ENCODE results near the gene AFAP1L1.

AFAP1L1 gene

DNA sequence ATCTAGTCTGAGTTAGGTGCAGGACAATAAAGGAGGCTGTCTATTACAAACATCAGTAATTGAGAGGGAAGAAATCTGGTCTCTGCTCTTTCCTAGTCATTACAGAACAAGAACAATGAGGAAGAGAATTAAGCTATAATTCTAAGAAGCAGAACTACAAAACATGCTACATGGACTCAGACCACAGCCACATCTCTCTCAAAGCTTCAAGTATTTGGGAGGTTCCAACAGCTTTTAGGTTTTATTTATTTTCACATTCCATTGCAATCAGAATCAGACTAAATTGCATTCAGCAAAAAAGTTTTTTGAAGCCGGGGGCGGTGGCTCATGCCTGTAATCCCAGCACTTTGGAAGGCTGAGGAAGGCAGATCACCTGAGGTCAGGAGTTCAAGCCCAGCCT lies 72.5 kb downstream of the AFAP1L1 start:
- no peak for DNase-seq (ENCODE audit: low read depth in 1 of 2, low spot score in 1 of 2)

DNA sequence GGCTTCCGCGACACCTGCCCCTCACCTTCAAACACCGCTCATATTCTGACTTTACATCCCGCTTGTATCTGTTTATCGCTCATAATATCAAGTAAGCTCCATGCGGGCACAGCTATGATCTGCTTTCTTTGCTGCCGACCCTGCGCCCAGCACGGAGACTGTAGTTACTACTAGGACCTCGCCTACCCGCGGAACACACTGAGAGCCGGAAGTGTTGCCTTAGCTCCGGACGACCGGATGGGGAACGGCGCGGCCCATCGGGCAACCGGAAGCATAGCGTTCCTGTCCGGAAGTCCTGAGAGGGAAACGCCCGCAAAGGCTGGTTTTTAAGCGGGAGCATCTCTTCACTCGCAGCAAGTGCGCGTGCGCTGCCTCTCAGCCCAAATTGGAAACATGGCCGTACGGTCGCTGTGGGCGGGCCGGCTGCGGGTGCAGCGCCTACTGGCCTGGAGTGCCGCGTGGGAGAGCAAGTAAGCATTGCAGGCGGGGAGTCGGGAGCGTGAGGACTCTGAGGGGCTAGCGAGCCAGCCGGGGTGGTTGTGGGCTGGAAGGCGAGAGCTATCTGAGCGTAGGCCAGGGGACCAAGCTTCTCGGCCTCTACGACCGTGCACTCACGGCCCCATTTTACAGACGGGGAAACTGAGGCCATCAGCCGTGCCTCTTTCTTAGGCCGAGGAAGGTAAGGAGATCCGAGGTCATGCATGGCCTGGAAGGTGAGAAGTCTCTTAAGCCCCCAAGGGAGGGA lies 73.7 kb downstream of the AFAP1L1 start, which contains the start of gene GRPEL2:
GRPEL2 (plus strand) TSS at position 353 of the 745 bp plus-strand sequence; CDS start at position 394, 41 bp downstream.
- peak; percentile 77 to 85 for DNase-seq (ENCODE audit: low read depth in 1 of 2, low spot score in 1 of 2)

DNA sequence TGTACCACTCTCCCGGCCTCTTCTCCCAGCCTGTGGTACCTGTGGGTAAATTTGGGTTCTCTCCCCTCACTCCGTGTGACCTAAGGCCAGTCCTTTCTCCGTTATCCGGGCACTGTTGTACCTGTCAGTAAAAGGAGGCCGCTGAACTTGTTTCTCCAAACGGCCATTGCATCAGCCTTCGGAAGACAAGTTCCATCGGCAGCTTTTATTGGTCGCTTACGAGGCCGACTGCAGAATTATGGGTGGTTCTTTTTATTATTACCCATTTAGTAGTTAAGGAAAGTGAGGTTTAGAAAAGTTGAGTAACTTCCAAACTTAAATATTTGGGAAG lies 74.2 kb downstream of the AFAP1L1 start:
- DNase-seq (ENCODE audit: low read depth in 1 of 2, low spot score in 1 of 2), result no peak

DNA sequence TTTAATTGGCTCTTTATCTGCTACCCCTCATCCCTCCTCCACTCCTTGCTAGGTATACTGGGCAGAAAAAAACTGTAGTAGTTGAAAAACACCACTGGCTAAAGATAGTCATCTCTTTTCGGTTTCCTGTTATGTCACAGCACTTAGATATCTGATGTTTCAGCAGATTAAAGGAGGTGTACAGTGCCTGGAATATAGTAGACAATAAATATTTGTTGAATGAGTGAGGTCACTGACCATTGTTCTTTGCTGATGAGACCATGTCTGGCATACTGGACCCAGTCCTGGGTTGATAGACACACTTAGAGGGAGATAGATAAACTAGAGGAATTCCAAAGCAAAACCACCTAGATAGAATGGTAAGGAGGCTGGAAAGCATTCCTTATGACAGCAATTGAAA lies 76.9 kb downstream of the AFAP1L1 start:
- no peak for DNase-seq (ENCODE audit: low read depth in 1 of 2, low spot score in 1 of 2)

DNA sequence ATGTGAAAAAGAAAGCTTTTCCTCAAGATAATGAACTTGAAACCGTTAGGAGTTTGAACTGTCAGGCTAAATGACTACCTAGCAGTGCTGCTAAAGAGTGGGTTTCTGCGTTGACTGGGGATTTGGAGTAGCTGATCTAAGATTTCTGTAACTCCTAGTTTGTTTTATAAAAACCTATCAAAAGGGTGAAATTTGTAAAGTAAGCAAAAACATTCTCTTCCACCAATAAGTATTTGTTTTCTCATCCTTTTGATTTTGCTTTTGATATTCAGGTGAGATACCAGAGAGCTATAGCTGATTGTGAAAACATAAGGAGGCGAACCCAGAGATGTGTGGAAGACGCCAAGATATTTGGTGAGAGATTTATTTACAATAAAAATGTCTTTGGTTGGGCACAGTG lies 77.7 kb downstream of the AFAP1L1 start:
- no peak for DNase-seq (ENCODE audit: low read depth in 1 of 2, low spot score in 1 of 2)

DNA sequence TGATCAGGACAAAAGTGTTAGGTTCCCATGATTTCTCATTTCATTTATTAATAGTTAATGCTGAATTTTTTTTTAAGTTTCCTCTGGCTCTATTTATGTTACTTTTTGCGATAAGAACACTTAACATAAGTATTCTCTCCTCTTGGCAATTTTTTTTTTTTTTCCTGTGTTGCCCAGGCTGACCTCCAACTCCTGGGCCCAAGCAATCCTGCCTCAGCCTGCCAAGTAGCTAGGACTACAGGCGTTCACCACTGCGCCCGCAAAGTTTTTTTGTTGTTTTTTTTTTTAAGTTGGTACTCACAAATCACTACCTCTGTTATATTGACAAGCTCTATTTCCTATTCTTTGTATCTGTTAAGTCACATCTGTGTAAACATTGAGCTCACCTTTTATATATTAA lies 80.5 kb downstream of the AFAP1L1 start:
- DNase-seq (ENCODE audit: low read depth in 1 of 2, low spot score in 1 of 2), result no peak

DNA sequence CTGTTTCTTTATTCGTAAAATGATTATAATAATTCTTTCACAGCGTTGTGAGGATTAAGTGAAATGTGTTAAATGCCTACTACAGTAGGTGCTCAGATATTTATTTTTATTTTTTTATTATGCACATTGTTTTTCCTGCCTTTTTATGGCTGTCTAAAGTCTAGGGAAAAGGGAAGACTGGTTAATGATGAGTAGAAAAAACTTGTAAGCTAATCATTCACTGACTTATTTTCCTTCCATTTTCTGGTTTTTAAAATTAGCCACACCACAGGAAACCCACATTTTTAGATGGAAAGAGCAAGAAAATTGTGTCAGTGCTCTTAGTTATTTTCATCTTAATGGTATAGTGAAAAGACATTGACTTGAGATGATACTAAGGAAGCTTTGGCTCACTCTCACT lies 82.3 kb downstream of the AFAP1L1 start:
- DNase-seq (ENCODE audit: low read depth in 1 of 2, low spot score in 1 of 2), result no peak

DNA sequence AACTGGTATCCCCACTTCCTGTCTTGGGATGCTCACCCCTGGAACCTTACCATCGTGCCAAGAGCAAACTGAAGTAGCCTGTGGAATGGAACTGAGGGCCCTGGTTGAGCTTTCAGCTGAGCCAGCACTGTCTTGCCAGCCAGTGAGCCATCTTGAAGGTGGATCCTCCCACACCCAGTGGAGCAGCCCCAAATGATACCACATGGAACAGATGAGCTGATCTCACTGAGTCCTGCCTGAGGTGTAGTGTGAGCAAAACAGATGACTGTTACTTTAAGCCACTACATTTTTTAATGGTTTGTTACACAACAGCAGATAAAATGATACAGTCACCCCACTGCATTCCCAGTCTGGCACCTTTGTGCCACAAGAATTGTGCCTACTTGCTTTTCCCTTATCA lies 84.0 kb downstream of the AFAP1L1 start:
- DNase-seq (ENCODE audit: low read depth in 1 of 2, low spot score in 1 of 2), result no peak

DNA sequence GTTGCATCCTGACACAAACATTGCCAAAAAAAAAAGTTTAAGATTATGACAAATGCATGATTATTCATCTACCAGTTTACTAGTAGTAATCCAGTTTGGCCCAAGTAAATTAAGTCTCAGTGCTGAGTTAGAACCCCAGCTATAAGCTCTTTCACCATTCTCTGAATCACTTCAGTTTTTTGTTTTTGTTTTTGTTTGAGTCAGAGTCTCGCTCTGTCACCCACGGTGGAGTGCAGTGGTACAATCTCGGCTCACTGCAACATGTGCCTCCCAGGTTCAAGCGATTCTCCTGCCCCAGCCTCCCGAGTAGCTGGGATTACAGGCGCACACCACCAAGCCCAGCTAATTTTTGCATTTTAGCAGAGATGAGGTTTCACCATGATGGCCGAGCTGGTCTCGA lies 84.7 kb downstream of the AFAP1L1 start:
- DNase-seq (ENCODE audit: low read depth in 1 of 2, low spot score in 1 of 2), result no peak

DNA sequence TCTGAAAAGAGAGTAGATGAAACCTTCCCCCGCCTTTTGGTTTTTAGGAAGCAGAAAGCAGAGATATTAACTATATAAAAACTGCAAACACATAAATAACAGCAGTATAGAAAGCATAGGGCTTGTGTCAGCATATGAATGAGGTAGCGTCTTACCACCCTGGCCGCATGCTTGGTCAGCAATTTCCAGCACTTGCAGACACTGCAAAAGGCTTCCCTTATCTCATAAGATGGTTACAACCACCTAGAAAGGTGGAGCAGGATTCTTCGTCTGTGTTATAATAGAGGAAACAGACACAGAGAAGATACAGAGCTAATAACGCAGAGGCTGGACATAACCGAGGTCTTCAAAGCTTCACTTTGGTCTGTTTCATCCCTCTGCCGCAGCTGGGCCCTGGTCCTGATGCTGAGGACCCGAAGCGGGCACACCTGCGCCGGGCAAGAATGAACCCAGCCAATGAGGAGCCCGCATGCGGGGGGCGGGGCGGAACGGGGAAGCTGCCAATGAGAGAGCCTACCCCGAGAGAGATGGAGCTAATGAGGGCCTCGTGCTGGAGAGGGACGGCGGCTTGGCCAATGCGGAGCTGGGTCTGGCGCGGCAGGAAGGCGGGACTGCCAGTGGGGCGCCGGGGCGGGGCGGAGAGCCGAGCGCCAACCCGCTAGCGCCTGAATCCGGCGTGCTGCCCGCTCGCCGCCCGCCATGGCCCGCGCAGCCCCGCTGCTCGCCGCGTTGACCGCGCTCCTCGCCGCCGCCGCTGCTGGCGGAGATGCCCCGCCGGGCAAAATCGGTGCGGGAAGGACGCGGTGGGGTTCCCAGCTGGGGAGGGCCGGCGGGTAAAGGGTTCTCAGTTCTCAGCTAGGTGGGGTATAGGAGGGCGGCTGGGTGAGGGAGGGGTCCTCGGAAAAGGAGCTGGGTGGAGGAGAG lies 86.0 kb downstream of the AFAP1L1 start, which contains the start of gene PCYOX1L:
PCYOX1L (plus strand) TSS at position 677 of the 924 bp plus-strand sequence; CDS start at position 700, 23 bp downstream.
- DNase-seq (ENCODE audit: low read depth in 1 of 2, low spot score in 1 of 2), result peak; percentile 87 to 97

DNA sequence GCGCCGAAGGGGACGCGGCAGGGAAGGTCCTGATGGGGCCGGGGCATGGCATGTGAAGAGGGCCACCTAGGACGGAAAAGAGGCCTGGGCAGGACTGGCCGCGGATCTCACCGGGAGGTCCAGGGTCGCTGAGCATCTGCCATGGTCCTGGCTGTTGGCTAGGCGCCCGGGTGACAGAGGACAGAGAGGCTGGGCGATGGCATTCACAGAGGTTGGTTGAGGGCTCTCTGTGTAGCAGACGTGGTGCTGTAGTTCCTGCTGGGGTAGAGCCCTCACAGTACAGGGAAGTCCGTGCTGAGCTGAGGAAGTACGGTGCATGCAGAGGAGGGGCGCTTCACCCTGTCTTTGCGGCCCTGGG lies 86.6 kb downstream of the AFAP1L1 start:
- DNase-seq (ENCODE audit: low read depth in 1 of 2, low spot score in 1 of 2), result peak in 1 of 2 donors; percentile 11

DNA sequence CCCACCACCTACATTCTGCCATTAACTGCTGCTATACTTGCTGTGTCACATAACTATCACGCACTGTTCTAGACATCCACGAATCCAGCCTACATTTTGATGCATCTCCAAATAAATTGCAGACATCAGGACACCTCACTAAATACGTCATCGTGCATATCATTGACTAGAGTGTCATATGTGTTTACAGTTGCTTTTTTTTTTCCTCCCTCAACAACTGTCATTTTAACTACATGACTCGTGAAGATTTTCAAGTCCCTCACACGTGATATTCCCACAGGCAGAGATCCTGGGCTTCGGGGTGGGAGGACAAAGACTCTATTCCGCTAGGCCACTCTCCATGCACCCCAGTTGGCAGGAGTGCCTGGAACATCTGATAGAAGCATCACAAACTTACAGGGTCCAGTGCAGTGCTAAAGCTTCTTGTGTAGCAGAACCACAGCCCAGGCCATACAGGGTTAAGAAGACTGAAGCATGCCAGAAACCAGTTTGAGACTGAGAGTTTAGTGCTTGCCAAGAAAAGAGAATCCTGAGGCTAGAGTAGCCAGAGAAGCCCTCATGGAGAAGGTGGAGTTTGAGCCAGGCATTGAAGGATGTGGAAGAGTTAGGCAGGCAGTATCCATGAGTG lies 87.3 kb downstream of the AFAP1L1 start:
- no peak for DNase-seq (ENCODE audit: low read depth in 1 of 2, low spot score in 1 of 2)

DNA sequence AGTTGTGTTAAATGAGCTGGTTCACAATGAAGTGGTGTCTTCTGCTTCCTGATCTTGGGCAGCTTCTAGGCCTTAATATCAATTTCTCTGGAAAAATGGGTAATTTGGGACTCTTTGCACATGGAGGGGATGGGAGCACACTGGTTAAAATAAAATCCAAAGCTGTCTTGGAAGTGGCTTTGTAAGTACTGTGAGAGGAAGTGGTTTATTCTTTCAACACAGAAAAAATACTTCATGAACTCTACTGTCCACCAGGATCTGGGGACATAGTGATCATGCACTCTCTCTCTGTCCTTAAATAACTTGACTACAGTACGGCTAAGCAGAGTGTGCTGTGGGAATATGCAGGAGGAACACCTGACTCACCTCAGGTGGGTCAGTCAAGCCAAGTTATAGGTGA lies 88.6 kb downstream of the AFAP1L1 start:
- no peak for DNase-seq (ENCODE audit: low read depth in 1 of 2, low spot score in 1 of 2)

DNA sequence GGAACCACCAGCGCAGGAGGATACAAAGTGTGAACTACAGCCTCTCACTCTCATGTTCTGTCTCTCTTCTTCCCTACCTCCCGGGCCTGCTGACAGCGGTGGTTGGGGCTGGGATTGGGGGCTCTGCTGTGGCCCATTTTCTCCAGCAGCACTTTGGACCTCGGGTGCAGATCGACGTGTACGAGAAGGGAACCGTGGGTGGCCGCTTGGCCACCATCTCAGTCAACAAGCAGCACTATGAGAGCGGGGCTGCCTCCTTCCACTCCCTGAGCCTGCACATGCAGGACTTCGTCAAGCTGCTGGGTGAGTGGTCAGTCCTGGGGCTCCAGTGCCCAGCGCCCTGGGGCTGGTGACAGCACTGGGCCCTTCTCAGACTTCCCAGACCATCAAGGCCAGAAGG lies 90.9 kb downstream of the AFAP1L1 start:
- DNase-seq (ENCODE audit: low read depth in 1 of 2, low spot score in 1 of 2), result no peak

DNA sequence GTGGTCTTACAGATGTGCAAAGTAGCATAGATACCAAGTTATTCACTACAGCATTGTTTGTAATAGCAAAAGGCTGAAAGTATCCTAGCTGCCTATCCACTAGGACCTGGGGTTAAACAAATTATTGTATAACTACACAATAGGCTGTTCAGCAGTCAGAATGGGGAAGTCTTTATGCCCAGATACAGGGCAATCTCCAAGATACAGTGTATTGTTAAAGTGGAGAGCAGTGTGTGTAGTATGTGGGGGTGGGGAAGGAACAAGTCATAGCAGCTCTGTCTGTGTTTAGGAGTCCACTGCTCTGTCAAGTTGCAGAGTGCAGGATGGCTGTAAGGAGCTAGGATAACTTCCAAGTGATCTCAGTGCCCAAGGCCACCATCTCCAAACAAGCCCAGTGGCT lies 91.7 kb downstream of the AFAP1L1 start:
- DNase-seq (ENCODE audit: low read depth in 1 of 2, low spot score in 1 of 2), result no peak

DNA sequence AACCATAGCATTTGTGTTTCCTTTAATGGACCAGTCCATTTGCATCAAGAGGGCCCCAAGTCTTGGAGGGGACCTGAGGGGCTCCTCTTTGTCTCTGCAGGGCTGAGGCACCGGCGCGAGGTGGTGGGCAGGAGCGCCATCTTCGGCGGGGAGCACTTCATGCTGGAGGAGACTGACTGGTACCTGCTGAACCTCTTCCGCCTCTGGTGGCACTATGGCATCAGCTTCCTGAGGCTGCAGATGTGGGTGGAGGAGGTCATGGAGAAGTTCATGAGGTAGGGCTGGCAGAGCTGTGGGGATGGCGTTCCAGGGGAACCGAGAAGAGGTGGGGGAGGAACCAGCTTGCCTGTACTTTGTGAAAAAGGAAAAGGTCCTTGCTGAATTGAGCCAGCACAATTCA lies 92.3 kb downstream of the AFAP1L1 start:
- no peak for DNase-seq (ENCODE audit: low read depth in 1 of 2, low spot score in 1 of 2)

DNA sequence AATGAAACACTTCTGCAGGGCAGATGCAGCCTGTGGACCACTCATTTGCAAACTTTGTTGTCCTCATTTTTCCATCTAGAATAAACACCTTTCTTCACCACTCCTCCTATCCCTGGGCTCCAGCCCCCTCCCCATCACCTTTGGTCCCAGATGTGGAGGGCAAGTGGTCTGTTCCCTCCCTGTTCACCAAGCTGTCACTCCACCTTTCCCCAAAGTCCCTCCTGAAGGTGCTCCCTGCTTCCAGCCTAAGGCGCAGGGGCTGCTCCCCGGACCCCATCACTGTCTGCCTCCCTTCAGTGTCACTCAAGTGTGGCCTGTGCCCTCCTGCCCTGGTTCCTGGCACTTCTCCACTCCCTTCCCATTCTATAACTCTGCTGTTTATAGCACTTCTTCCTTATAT lies 93.1 kb downstream of the AFAP1L1 start:
- DNase-seq (ENCODE audit: low read depth in 1 of 2, low spot score in 1 of 2), result no peak

DNA sequence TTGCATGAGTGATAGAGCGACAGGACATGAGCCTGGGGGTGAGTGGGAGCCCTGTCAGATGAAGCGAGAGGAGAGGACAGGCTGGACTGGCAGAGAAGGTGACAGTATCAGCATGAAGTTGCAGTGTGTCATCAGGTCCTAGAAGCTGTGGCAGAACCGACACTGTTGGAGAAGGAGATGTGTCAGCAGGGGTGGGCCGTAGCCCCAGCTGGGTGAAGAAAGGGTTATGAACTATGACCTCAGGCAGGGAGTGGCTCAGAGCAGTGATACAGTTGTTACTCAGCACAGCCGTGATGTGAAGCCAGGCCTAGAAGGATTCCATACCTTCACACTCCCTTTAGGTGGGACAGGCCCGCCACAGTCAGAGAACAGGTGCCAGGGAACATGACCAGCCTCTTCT lies 93.8 kb downstream of the AFAP1L1 start:
- DNase-seq (ENCODE audit: low read depth in 1 of 2, low spot score in 1 of 2), result no peak

DNA sequence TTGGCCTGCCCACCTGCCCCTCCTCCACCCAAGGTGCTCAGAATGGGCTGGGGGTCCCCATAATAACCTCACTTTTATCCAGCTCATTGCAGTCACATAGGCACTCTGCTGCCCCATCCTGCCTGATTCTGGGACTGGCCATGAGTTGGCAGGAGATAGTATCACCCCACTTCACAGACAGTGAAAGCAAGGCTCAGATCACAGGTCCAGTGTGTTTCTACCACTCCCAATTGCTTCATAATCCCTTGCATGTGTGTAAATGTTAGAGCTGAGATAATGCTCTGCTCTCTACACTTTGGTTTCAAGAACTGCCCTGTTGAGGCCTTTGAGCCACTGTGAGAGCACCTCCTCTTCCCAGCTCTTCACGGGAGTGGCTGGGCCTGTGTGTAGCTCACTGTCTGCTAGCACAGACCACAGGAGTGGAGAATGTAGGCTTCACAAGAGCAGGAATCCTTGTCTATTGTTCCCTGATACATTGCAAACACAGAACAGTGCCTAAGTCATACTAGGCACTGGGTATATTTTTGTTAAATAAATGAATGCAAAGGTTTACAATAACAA lies 94.6 kb downstream of the AFAP1L1 start:
- no peak for DNase-seq (ENCODE audit: low read depth in 1 of 2, low spot score in 1 of 2)

DNA sequence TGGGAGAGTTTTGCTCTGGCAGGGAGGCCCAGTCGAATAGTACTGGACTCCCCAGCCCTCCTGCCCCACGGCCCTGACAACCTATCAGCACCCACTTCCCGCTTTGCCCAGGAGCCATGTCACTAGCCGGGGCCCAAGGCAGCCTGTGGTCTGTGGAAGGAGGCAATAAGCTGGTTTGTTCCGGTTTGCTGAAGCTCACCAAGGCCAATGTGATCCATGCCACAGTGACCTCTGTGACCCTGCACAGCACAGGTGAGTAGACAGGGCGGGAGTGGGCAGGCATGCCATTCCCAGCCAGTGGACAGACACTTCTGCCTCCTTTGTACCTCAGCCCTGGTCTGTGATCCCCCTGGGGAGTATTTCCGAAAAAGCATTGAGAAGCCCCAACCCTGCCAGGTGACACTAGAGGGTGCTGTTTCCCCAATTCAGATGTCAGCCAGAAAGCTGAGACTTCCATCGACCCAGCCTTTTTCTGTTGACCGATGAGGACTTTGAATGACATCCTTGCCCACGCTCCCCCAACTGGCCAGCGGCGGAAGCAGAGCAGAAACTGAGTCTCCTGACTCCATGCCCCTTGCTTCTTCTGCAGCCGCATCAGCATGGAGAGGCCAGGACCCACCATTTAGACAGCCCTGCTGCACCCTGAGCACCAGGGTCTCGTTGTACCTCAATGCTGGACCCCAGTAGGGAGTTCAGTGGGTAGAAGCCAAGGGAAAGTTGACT lies 95.8 kb downstream of the AFAP1L1 start:
- DNase-seq (ENCODE audit: low read depth in 1 of 2, low spot score in 1 of 2), result peak in 1 of 2 donors; percentile 18

Measured in activated T-helper 1 cell treated with anti-CD3 and anti-CD28 coated beads, Interleukin-2, amount 50 U/mL, for 16 hours (primary cell).